SK-N-SH (cell line): ENCODE results near the gene NAMPT. TPM values are rescaled to one million over a fixed set of nuclear protein-coding genes. Genes with fewer than 3 reads are reported as not detected.
"Not testable (repeated sequence)": the region's sequence is repeated elsewhere in the genome, so short reads cannot be mapped to it uniquely, and the experiment has no call there.

Source experiments
- CTCF ChIA-PET: fragments of 300-600, 350-600 bp; formaldehyde crosslinking; extraction: SDS; loops from one replicate; lab custom pipeline; 2021; lab: Yijun Ruan, JAX
- POLR2A ChIA-PET: fragments of 350-600 bp; sonication (Branson Sonifier 250); formaldehyde crosslinking; extraction: SDS; loops from one replicate; lab custom pipeline; 2020; ENCODE audit warnings: antibody characterized with exemption, inconsistent platforms; lab: Yijun Ruan, JAX
- DNase-seq: peaks from one replicate; pipeline ENCODE4 v3.0.0; 2012
- H2AFZ ChIP-seq: fragments of 200-600 bp; sonication (generic); 2 replicates; pipeline ENCODE4 v1.8.1; 2016; ENCODE audit warnings: antibody characterized with exemption, mild to moderate bottlenecking, low read depth
- H3F3A ChIP-seq: fragments of 200-600 bp; sonication (generic); replicated peaks from 2 replicates; pipeline ENCODE3; 2016; ENCODE audit warnings: antibody characterized with exemption, mild to moderate bottlenecking; ENCODE audit not compliant: insufficient read depth
- H3K27ac ChIP-seq, 2 experiments: fragments of 200-500 bp in 1 of 2; fragments of 200-600 bp in 1 of 2; sonication (Bioruptor generic) in 1 of 2; sonication (generic), shearing (Covaris generic) in 1 of 2; 2 replicates each; pipeline versions ENCODE4 v1.5.1 to v1.6.1; 2014 to 2016; ENCODE audit warnings: low read depth in 2 of 2, inconsistent platforms in 1 of 2, low read length in 1 of 2, mild to moderate bottlenecking in 1 of 2, mixed read lengths in 1 of 2
- H3K27me3 ChIP-seq: fragments of 200-600 bp; sonication (generic), shearing (Covaris generic); 2 replicates; pipeline ENCODE4 v1.6.1; 2016; ENCODE audit warnings: mixed run types; ENCODE audit not compliant: insufficient read depth
- H3K36me3 ChIP-seq, 2 experiments: fragments of 200-500 bp in 1 of 2; fragments of 200-600 bp in 1 of 2; sonication (Bioruptor generic) in 1 of 2; sonication (generic) in 1 of 2; replicated peaks in 1 of 2; 2 replicates each; pipeline versions ENCODE3 to v1.5.1; 2014 to 2016; ENCODE audit warnings: low read length in 1 of 2, mild to moderate bottlenecking in 1 of 2; ENCODE audit not compliant: insufficient read depth in 2 of 2, control insufficient read depth in 1 of 2
- H3K4me1 ChIP-seq, 2 experiments: fragments of 200-500 bp in 1 of 2; fragments of 200-600 bp in 1 of 2; sonication (Bioruptor generic) in 1 of 2; sonication (generic), shearing (Covaris generic) in 1 of 2; 2 replicates each; pipeline versions ENCODE4 v1.5.1 to v1.6.1; 2014 to 2016; ENCODE audit warnings: low read depth in 1 of 2, low read length in 1 of 2, mixed run types in 1 of 2; ENCODE audit not compliant: insufficient read depth in 2 of 2, control insufficient read depth in 1 of 2
- H3K4me2 ChIP-seq: fragments of 200-600 bp; sonication (generic), shearing (Covaris generic); 2 replicates; pipeline ENCODE4 v1.6.1; 2017; ENCODE audit warnings: mixed run types
- H3K4me3 ChIP-seq, 2 experiments: fragments of 200-500 bp in 1 of 2; fragments of 200-600 bp in 1 of 2; sonication (Bioruptor generic) in 1 of 2; sonication (generic), shearing (Covaris generic) in 1 of 2; 2 replicates each; pipeline versions ENCODE4 v1.5.1 to v1.8.1; 2014 to 2016; ENCODE audit warnings: low read depth in 2 of 2, inconsistent platforms in 1 of 2, low read length in 1 of 2, mild to moderate bottlenecking in 1 of 2, mixed read lengths in 1 of 2, moderate library complexity in 1 of 2
- H3K79me2 ChIP-seq: fragments of 200-600 bp; sonication (generic); 2 replicates; pipeline ENCODE4 v1.8.1; 2017; ENCODE audit warnings: mild to moderate bottlenecking; ENCODE audit not compliant: insufficient read depth
- H3K9ac ChIP-seq: fragments of 200-600 bp; sonication (generic); 2 replicates; pipeline ENCODE4 v1.6.1; 2017; ENCODE audit warnings: mixed run types
- H3K9me2 ChIP-seq: fragments of 200-600 bp; sonication (generic); 2 replicates; pipeline ENCODE4 v1.6.1; 2017; ENCODE audit warnings: mixed run types
- H3K9me3 ChIP-seq: fragments of 200-600 bp; sonication (generic); 2 replicates; pipeline ENCODE4 v1.6.1; 2017; ENCODE audit warnings: mixed run types, mild to moderate bottlenecking, moderate library complexity
- H4K20me1 ChIP-seq: fragments of 200-600 bp; sonication (generic); 2 replicates; pipeline ENCODE4 v1.6.1; 2017; ENCODE audit warnings: mild to moderate bottlenecking, mixed run types; ENCODE audit not compliant: insufficient read depth
- ELF1 ChIP-seq: IDR thresholded peaks from 2 replicates; pipeline ENCODE4 v1.4.0; 2012
- FOXM1 ChIP-seq: IDR thresholded peaks from 2 replicates; pipeline ENCODE4 v1.4.0; 2012; ENCODE audit warnings: low read depth, mild to moderate bottlenecking
- MXI1 ChIP-seq: IDR thresholded peaks from 2 replicates; pipeline ENCODE4 v1.6.1; 2012; ENCODE audit warnings: mild to moderate bottlenecking, low read depth, low read length, improper control_type of control experiment
- NRF1 ChIP-seq: IDR thresholded peaks from 2 replicates; pipeline ENCODE4 v1.6.1; 2012; ENCODE audit warnings: low read depth, mild to moderate bottlenecking, low read length
- POLR2AphosphoS5 ChIP-seq: IDR thresholded peaks from 2 replicates; pipeline ENCODE4 v1.6.1; 2012; ENCODE audit warnings: low read depth, low read length
- TCF12 ChIP-seq: IDR thresholded peaks from 2 replicates; pipeline ENCODE4 v1.4.0; 2012
- WGBS: methylation state at CpG from one replicate; pipeline ENCODE4 v1.1.6; 2017; ENCODE audit warnings: low lambda C conversion rate; 5-methylcytosine and 5-hydroxymethylcytosine counted together
- polyA plus RNA-seq, 3 experiments: library from polyadenylated mRNA; depleted of rRNA; stranded (reverse); fragments of >200 nt; gene quantifications; 2 replicates each; pipeline ENCODE4 v1.2.3, GENCODE V29; 2012
- TF ChIP-seq, protein P1 (sequence below): IDR thresholded peaks from 2 replicates; pipeline ENCODE4 v1.4.0; 2012; ENCODE audit warnings: low read depth, borderline replicate concordance

Gene NAMPT
- polyA plus RNA-seq, 1 of the 3 experiments (the other 2 are of a cell fraction): 20.1 TPM

- H3K4me1 ChIP-seq: no peaks in the 10 kb centered on the region
- H3K9ac ChIP-seq: no peak overlapping the region
- no peak for DNase-seq
- no peaks in the 10 kb centered on the region for H4K20me1 ChIP-seq
- no peak overlapping the region for H2AFZ ChIP-seq
- no peak overlapping the region for H3K27ac ChIP-seq
- ChIA-PET CTCF (interaction anchor here (1.2 kb wide), 1 partner anchor 18 kb away, joined by 3 read pairs; no protein-coding TSS in a partner anchor), POLR2A (no interaction called here)
- H3K79me2 ChIP-seq: no peaks in the 10 kb centered on the region
- no peaks in the 10 kb centered on the region for H3K9me2 ChIP-seq
- WGBS: 53% methylated on average over 2 of the region's 2 CpGs
- no peak for TF ChIP-seq FOXM1
- no peak for TF ChIP-seq TCF12
- TF ChIP-seq NRF1: no peak
- TF ChIP-seq POLR2AphosphoS5: no peak
- TF ChIP-seq MXI1: no peak
- TF ChIP-seq, protein P1, sequence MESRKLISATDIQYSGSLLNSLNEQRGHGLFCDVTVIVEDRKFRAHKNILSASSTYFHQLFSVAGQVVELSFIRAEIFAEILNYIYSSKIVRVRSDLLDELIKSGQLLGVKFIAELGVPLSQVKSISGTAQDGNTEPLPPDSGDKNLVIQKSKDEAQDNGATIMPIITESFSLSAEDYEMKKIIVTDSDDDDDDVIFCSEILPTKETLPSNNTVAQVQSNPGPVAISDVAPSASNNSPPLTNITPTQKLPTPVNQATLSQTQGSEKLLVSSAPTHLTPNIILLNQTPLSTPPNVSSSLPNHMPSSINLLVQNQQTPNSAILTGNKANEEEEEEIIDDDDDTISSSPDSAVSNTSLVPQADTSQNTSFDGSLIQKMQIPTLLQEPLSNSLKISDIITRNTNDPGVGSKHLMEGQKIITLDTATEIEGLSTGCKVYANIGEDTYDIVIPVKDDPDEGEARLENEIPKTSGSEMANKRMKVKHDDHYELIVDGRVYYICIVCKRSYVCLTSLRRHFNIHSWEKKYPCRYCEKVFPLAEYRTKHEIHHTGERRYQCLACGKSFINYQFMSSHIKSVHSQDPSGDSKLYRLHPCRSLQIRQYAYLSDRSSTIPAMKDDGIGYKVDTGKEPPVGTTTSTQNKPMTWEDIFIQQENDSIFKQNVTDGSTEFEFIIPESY: no peak
- TF ChIP-seq ELF1: no peak
- no peaks in the 10 kb centered on the region for H3K27me3 ChIP-seq
- no peaks in the 10 kb centered on the region for H3K36me3 ChIP-seq
- 0 out of 2 replicates have a peak, but pooled peaks cover 4% of the 10 kb centered on the region for H3K9me3 ChIP-seq
- H3F3A ChIP-seq: no peaks in the 10 kb centered on the region
- H3K4me2 ChIP-seq: no peak overlapping the region
- no peak overlapping the region for H3K4me3 ChIP-seq
Observed at GRCh38 chr7:106304568-106304967, 19.8 kb upstream of the NAMPT start.

- H3K9ac ChIP-seq, H3K4me1 ChIP-seq, H3K4me2 ChIP-seq, H3K36me3 ChIP-seq, H3K4me3 ChIP-seq, POLR2A ChIA-PET, H3K79me2 ChIP-seq, DNase-seq, H3K9me2 ChIP-seq, H4K20me1 ChIP-seq, H3K9me3 ChIP-seq, H3K27ac ChIP-seq, H2AFZ ChIP-seq, H3F3A ChIP-seq, H3K27me3 ChIP-seq: not testable (repeated sequence)
- 52% methylated on average over 3 of the region's 4 CpGs for WGBS
- CTCF ChIA-PET: interaction anchor here (1.3 to 1.7 kb wide), 2 partner anchors 14 to 122 kb away, joined by 3 to 5 read pairs; partner anchors contain the start of gene NAMPT
Observed at GRCh38 chr7:106298631-106299030, 13.8 kb upstream of the NAMPT start.

- POLR2A ChIA-PET: not testable (repeated sequence)
Observed at GRCh38 chr7:106298155-106298554, 13.4 kb upstream of the NAMPT start.

More at GRCh38 chr7:106298155-106298554, 13.4 kb upstream of the NAMPT start:
- H3K4me2 ChIP-seq, H3K9me3 ChIP-seq, H3K4me1 ChIP-seq, H3K79me2 ChIP-seq, H4K20me1 ChIP-seq, H3K27me3 ChIP-seq, H3K9ac ChIP-seq, H3K9me2 ChIP-seq, DNase-seq, CTCF ChIA-PET, H3F3A ChIP-seq, H3K36me3 ChIP-seq, H3K27ac ChIP-seq, H3K4me3 ChIP-seq, H2AFZ ChIP-seq: not testable (repeated sequence)
- WGBS: 39% methylated on average over 3 of the region's 4 CpGs
